Testis (tissue), 3 donors: ENCODE results near the gene PTPRK. TPM values are rescaled to one million over a fixed set of nuclear protein-coding genes. Genes with fewer than 3 reads are reported as not detected.

Experiments
- DNase-seq: peaks from one replicate; pipeline ENCODE4 v3.0.0-alpha.2; 2019
- H3K27ac ChIP-seq, 2 donors: fragments of 200-600 bp; sonication (generic); one replicate each; pipeline ENCODE4 v1.5.1; 2019
- H3K27me3 ChIP-seq: fragments of 200-600 bp; sonication (generic); one replicate; pipeline ENCODE4 v1.5.1; 2019
- H3K36me3 ChIP-seq: fragments of 200-600 bp; sonication (generic); one replicate; pipeline ENCODE4 v1.5.1; 2017; ENCODE audit warnings: low read depth; ENCODE audit errors: missing control alignments
- H3K4me1 ChIP-seq: fragments of 200-600 bp; sonication (generic); one replicate; pipeline ENCODE4 v1.5.1; 2019
- H3K4me3 ChIP-seq, 2 donors: fragments of 200-600 bp; sonication (generic); one replicate each; pipeline ENCODE4 v1.5.1; 2017 to 2019
- H3K9me3 ChIP-seq: fragments of 200-600 bp; sonication (generic); one replicate; pipeline ENCODE4 v1.5.1; 2017
- CTCF ChIP-seq, 3 experiments: fragments of 450-650 bp in 2 of 3; fragments of 200-600 bp in 1 of 3; sonication (generic) in 1 of 3; IDR thresholded peaks; one replicate each; pipeline ENCODE4 v1.5.1; 2016 to 2019; ENCODE audit warnings: antibody characterized with exemption in 3 of 3, mild to moderate bottlenecking in 2 of 3, moderate library complexity in 1 of 3
- POLR2A ChIP-seq: fragments of 450-650 bp; IDR thresholded peaks from one replicate; pipeline ENCODE4 v1.6.1; 2017; ENCODE audit warnings: antibody characterized with exemption, mild to moderate bottlenecking, moderate library complexity
- WGBS, 2 donors: methylation state at CpG; one replicate each; pipeline ENCODE4 v1.1.5; 2018; 5-methylcytosine and 5-hydroxymethylcytosine counted together
- intact Hi-C: fragments of 100-400 bp; cut with DNase I; formaldehyde crosslinking; loops from one replicate; pipeline ENCODE4 v1.15.1; 2023; ENCODE audit warnings: low total_unique reads
- polyA plus RNA-seq: library from polyadenylated mRNA; stranded (reverse); fragments of 350-450 nt; fragmentation: Illumina TruSeq; extraction: RNeasy Lipid Tissue Mini Kit (QIAGEN cat#74804); gene quantifications from one replicate; pipeline ENCODE4 v1.2.3, GENCODE V29; 2014; ENCODE audit warnings: low read depth, low replicate concordance; ENCODE audit not compliant: insufficient read depth
- total RNA-seq, 2 donors: library from RNA; depleted of rRNA; stranded (reverse); fragments of >200 nt; gene quantifications; one replicate each; pipeline ENCODE4 v1.2.3, GENCODE V29; 2016

Gene PTPRK
- total and polyA plus RNA-seq, 3 donors from 2014 or later, result 9.1 to 13.3 (median 12.5) TPM

DNA sequence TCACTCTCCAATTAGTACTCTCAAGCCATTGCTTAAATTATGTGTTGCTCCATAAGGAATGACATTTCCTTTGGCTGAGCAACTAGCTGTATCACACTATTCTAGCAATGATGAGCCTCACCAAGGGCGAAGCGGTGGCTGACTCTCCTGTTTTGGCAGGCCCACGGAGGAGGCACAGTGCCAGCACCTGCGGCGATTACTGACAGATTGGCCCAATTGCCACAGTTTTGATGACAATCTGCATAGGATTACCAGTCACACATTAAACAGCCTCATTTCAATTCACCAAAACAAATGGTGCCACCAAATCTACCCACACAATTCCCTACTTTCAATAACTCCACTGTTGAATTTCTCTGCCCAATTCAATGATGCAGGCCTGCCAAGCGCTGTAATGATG is 286.9 kb downstream of the PTPRK start:
- Histone ChIP-seq H3K27me3 (no peaks in the 10 kb centered on the region), H3K4me1 (no peaks in the 10 kb centered on the region), H3K27ac (no peak overlapping the region), H3K36me3 (no peaks in the 10 kb centered on the region), H3K9me3 (no peaks in the 10 kb centered on the region), H3K4me3 (no peak overlapping the region)
- no peak for DNase-seq
- 97 to 100% methylated on average over 6 of the region's 6 CpGs for WGBS, 2 donors
- intact Hi-C loops, result no loop called here
- TF ChIP-seq POLR2A (no peak), CTCF (IDR thresholded peaks at IDR 0.05) (no peak)

- H3K27me3 ChIP-seq, result no peaks in the 10 kb centered on the region
- no peaks in the 10 kb centered on the region for H3K36me3 ChIP-seq
- DNase-seq, result no peak
- TF ChIP-seq POLR2A (no peak), CTCF (IDR thresholded peaks at IDR 0.05) (no peak)
- H3K9me3 ChIP-seq, result no peaks in the 10 kb centered on the region
- H3K4me3 ChIP-seq, result no peak overlapping the region
- 88 to 92% methylated on average over 7 of the region's 7 CpGs for WGBS, 2 donors
- intact Hi-C loops, result no loop called here
- no peak overlapping the region for H3K27ac ChIP-seq
- H3K4me1 ChIP-seq, result no peaks in the 10 kb centered on the region
Observed at GRCh38 chr6:128230267-128230989, 290.0 kb downstream of the PTPRK start.

- Histone ChIP-seq H3K4me3 (no peak overlapping the region), H3K4me1 (no peaks in the 10 kb centered on the region), H3K9me3 (no peaks in the 10 kb centered on the region), H3K27ac (no peak overlapping the region), H3K27me3 (no peaks in the 10 kb centered on the region), H3K36me3 (no peaks in the 10 kb centered on the region)
- TF ChIP-seq POLR2A (no peak), CTCF (IDR thresholded peaks at IDR 0.05) (no peak)
- no peak for DNase-seq
- intact Hi-C loops, result no loop called here
Observed at GRCh38 chr6:128225612-128226011, 294.8 kb downstream of the PTPRK start.

GRCh38 chr6:128216917-128217316 is 303.5 kb downstream of the PTPRK start:
- Histone ChIP-seq H3K4me1 (no peaks in the 10 kb centered on the region), H3K36me3 (no peaks in the 10 kb centered on the region), H3K4me3 (no peak overlapping the region), H3K27ac (no peak overlapping the region), H3K27me3 (no peaks in the 10 kb centered on the region), H3K9me3 (no peaks in the 10 kb centered on the region)
- no peak for TF ChIP-seq POLR2A
- no peak for TF ChIP-seq CTCF (IDR thresholded peaks at IDR 0.05)
- intact Hi-C loops, result no loop called here
- WGBS, 2 donors, result 94 to 99% methylated on average over 5 of the region's 5 CpGs
- no peak for DNase-seq

GRCh38 chr6:128209771-128210170 is 310.6 kb downstream of the PTPRK start:
- intact Hi-C loops, result no loop called here
- Histone ChIP-seq H3K27me3 (no peaks in the 10 kb centered on the region), H3K9me3 (no peaks in the 10 kb centered on the region), H3K27ac (no peak overlapping the region), H3K4me1 (no peaks in the 10 kb centered on the region), H3K36me3 (no peaks in the 10 kb centered on the region), H3K4me3 (no peak overlapping the region)
- TF ChIP-seq CTCF (IDR thresholded peaks at IDR 0.05) (no peak), POLR2A (no peak)
- 86 to 95% methylated on average over 3 of the region's 3 CpGs for WGBS, 2 donors
- DNase-seq, result no peak
